WERI-Rb-1 (cell line): ENCODE results near the gene ZBED4.

Experiments
- DNase-seq: peaks from one replicate; pipeline ENCODE4 v3.0.0-alpha.2; 2020
- H3K27ac ChIP-seq: fragments of 250-450 bp; sonication (Bioruptor Pico); 2 replicates; pipeline ENCODE4 v1.5.1; 2020; ENCODE audit warnings: mild to moderate bottlenecking, moderate library complexity
- H3K27me3 ChIP-seq: fragments of 250-450 bp; sonication (Bioruptor Pico); 2 replicates; pipeline ENCODE4 v1.5.1; 2021; ENCODE audit warnings: mild to moderate bottlenecking, low read depth, moderate library complexity; ENCODE audit not compliant: insufficient read depth, severe bottlenecking
- H3K36me3 ChIP-seq: fragments of 250-450 bp; sonication (Bioruptor Pico); 2 replicates; pipeline ENCODE4 v1.5.1; 2020; ENCODE audit warnings: mild to moderate bottlenecking, moderate library complexity
- H3K4me3 ChIP-seq: 2 replicates; pipeline ENCODE4 v1.5.1; 2011; ENCODE audit warnings: low read depth, mild to moderate bottlenecking, control low read depth, low read length
- H3K9me3 ChIP-seq: fragments of 250-450 bp; sonication (Bioruptor Pico); 2 replicates; pipeline ENCODE4 v1.5.1; 2021; ENCODE audit warnings: mild to moderate bottlenecking, moderate library complexity; ENCODE audit not compliant: severe bottlenecking
- TF ChIP-seq, protein P1 (sequence below): IDR thresholded peaks from 2 replicates; pipeline ENCODE4 v1.5.1; 2011; ENCODE audit warnings: low read depth, mild to moderate bottlenecking, control low read depth, inconsistent platforms, low read length

The ZBED4 gene

DNA sequence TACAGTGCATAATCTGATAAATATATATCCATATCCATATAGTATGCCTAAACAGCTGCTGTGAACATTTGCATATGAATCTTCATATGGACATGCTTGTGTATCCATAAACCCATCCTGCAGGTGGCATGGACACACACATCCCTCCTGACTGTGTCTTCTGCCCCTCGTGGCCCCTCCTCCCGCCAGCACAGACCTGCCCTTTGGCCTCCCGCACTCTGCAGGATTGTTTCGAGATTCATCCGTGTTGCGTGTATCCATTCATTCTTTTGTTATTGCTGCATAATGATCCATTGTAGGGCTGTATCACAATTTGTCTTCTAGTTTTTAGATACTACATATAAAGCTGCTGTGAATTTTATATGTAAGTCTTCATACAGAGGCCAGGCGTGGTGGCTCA, 24.0 kb downstream of the ZBED4 start:
- no peaks in the 10 kb centered on the region for H3K27me3 ChIP-seq
- peaks cover 22% of the 10 kb centered on the region for H3K36me3 ChIP-seq
- no peak for DNase-seq
- H3K27ac ChIP-seq = no peak overlapping the region
- TF ChIP-seq, protein P1, sequence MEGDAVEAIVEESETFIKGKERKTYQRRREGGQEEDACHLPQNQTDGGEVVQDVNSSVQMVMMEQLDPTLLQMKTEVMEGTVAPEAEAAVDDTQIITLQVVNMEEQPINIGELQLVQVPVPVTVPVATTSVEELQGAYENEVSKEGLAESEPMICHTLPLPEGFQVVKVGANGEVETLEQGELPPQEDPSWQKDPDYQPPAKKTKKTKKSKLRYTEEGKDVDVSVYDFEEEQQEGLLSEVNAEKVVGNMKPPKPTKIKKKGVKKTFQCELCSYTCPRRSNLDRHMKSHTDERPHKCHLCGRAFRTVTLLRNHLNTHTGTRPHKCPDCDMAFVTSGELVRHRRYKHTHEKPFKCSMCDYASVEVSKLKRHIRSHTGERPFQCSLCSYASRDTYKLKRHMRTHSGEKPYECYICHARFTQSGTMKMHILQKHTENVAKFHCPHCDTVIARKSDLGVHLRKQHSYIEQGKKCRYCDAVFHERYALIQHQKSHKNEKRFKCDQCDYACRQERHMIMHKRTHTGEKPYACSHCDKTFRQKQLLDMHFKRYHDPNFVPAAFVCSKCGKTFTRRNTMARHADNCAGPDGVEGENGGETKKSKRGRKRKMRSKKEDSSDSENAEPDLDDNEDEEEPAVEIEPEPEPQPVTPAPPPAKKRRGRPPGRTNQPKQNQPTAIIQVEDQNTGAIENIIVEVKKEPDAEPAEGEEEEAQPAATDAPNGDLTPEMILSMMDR = no peak
- H3K9me3 ChIP-seq = no peaks in the 10 kb centered on the region
- no peak overlapping the region for H3K4me3 ChIP-seq

DNA sequence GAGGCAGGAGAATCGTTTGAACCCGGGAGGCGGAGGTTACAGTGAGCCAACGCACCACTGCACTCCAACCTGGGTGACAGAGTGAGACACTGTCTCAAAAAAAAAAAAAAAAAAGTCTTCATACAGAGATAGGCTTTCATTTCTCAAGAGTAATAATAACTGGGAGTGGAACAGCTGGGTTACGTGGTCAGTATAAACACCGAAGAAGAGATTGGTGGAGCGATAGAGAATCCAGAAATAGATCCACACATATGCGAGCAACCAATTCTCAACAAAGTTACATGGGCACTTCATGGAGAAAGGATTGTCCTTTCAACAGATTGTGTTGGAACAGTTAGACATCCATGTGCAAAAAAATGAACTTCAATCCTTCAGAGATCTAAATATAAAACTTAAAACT, 24.6 kb downstream of the ZBED4 start:
- Histone ChIP-seq H3K9me3 (no peaks in the 10 kb centered on the region), H3K27me3 (no peaks in the 10 kb centered on the region), H3K27ac (no peak overlapping the region), H3K36me3 (peaks cover 25% of the 10 kb centered on the region), H3K4me3 (no peak overlapping the region)
- DNase-seq = no peak
- TF ChIP-seq, protein P1 = no peak

DNA sequence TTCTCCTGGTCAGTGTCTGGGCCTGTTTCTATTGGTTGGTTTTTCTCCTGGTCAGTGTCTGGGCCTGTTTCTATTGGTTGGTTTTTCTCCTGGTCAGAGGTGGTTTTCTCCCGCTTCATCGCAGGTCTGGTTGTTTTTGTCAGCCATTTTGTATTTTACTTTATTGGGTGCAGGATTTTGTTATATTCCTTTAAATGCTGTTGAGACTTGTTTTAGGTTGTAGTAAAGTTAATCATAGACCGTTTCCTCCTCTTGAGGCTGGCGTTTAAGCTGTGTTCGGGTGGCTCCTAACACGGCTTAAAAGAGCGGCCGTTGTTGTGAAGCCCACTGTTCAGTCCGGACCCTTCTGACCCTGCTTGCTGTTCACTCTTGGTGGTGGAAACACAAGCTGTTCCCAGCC, 26.2 kb downstream of the ZBED4 start:
- Histone ChIP-seq H3K27me3 (no peaks in the 10 kb centered on the region), H3K4me3 (no peak overlapping the region), H3K36me3 (peaks cover 40% of the 10 kb centered on the region), H3K27ac (no peak overlapping the region), H3K9me3 (no peaks in the 10 kb centered on the region)
- TF ChIP-seq, protein P1 = no peak
- DNase-seq = no peak

DNA sequence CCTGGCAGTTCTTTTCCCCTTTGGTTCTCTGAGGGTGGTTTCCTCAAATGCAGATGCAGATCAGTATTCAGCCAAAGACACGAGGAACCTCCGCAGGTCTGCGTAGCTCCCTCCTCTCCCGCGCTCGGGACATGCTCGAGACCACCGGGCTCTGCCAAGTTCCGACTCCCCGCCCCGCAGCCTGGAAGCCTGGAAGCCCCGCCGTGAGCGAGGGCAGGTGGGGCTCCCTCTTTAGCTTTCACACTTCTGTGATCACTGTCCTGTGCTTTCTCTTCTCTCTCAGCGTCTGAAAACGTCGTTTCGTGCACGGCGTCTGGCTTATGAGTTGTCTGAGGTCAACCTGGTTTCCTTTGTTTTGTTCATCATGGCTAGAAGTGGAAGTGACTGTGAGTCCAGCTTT, 26.6 kb downstream of the ZBED4 start:
- peaks cover 44% of the 10 kb centered on the region for H3K36me3 ChIP-seq
- no peak for DNase-seq
- H3K4me3 ChIP-seq = no peak overlapping the region
- no peaks in the 10 kb centered on the region for H3K27me3 ChIP-seq
- TF ChIP-seq, protein P1 = no peak
- H3K27ac ChIP-seq = no peak overlapping the region
- H3K9me3 ChIP-seq = no peaks in the 10 kb centered on the region

DNA sequence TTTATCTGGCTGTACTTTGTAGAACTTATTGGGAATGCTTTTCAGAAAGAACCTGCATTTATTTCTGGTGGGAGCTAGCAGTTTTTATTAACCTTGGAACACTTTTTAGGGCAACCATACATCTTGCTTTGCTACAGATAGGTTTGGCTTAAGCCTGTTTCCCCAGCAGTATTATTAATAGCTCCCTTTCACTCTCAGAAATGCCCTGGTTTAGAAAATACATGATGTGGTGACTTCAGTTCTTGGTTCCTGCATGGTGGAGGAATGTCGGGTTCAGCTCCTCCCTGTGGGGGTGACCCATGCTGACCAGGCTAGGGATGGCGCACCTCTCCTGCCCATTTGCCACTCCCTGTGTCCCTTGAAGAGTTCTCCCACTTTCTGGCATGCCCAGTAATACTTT, 28.2 kb downstream of the ZBED4 start:
- no peak for DNase-seq
- TF ChIP-seq, protein P1 = no peak
- H3K36me3 ChIP-seq = peaks cover 53% of the 10 kb centered on the region

DNA sequence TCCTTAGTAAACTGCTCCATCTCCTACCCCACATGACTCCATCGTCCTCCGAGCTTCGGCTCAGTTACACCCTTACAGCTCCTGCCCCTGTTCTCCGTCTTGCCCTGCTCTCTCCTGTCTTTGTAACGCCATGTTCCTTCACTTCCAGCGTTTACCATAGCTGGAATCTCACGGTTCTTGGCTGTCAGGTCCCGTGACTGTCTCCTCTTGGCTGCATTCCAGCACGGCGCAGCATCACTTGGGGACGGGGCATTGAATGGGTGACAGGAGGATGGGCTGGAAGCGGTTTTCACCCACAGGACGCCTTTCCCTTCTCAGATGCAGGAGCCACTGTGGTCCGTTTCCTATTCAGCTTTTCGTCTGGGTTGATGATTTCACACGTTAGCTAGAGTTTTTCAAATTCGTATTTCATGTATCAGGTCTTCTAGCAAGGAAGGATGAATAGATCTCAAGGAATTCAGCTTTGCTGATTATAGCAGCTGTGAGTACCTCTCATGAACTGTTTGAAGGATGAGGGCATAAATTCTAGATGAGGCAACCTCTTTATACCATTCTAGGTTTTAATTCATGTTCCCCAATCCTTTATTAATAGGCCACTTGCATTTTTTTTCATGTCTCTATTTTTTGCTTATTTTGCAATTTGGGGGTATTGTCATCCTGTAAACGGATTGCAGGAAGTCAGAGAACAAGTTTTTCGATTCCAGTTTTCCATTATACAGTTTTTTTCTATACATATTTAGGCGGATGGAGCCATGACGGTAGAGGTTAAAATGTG, 29.1 kb downstream of the ZBED4 start:
- no peak for DNase-seq
- H3K9me3 ChIP-seq = peaks cover 5% of the 10 kb centered on the region
- no peak overlapping the region for H3K27ac ChIP-seq
- H3K4me3 ChIP-seq = no peak overlapping the region
- H3K36me3 ChIP-seq = peaks cover 56% of the 10 kb centered on the region
- H3K27me3 ChIP-seq = no peaks in the 10 kb centered on the region
- TF ChIP-seq, protein P1 = no peak

More for the DNA sequence above, 28.2 kb downstream of the ZBED4 start:
- no peak overlapping the region for H3K27ac ChIP-seq
- no peak overlapping the region for H3K4me3 ChIP-seq
- H3K27me3 ChIP-seq = no peaks in the 10 kb centered on the region
- peaks cover 5% of the 10 kb centered on the region for H3K9me3 ChIP-seq
